A549 (cell line): Measurements from ENCODE around the gene RDH5. TPM values are rescaled to one million over a fixed set of nuclear protein-coding genes. Genes with fewer than 3 reads are reported as not detected.

Source experiments
- ATAC-seq, 2 experiments: fragments of 200-7000 bp in 1 of 2; fragments of >200 bp in 1 of 2; cut with Nextera tagmentation in 1 of 2; cut with Tn5 transposase in 1 of 2; 3 replicates each; pipeline versions ENCODE4 v1.8.0 to v1.9.1; 2018 to 2020; ENCODE audit warnings: mild to moderate bottlenecking in 1 of 2, moderate library complexity in 1 of 2
- CTCF ChIA-PET: fragments of 300-600 bp; sonication (Branson Sonifier 250); formaldehyde crosslinking; extraction: SDS; loops from one replicate; lab custom pipeline; 2021; ENCODE audit warnings: antibody characterized with exemption, inconsistent platforms; lab: Yijun Ruan, JAX
- POLR2A ChIA-PET: fragments of 350-600 bp; formaldehyde crosslinking; extraction: SDS; loops from one replicate; lab custom pipeline; 2021; ENCODE audit warnings: antibody characterized with exemption, inconsistent platforms; lab: Yijun Ruan, JAX
- DNase-seq, 2 experiments: peaks; one replicate each; pipeline versions ENCODE4 v3.0.0 to v3.0.0-alpha.2; 2011 to 2016; ENCODE audit warnings: low read depth in 1 of 2, low spot score in 1 of 2
- FAIRE-seq: peaks from 2 replicates; lab custom pipeline; 2011; peaks lifted over from hg19 to GRCh38; lab: Jason Lieb, UNC
- H3K27ac ChIP-seq, 2 experiments: fragments of >200 bp; sonication (Bioruptor Twin); formaldehyde crosslinking; 3 replicates each; pipeline ENCODE4 v1.5.1; 2016 to 2017
- H3K4me1 ChIP-seq: fragments of >200 bp; sonication (Bioruptor Twin); formaldehyde crosslinking; 3 replicates; pipeline ENCODE4 v1.6.1; 2016
- H3K4me2 ChIP-seq: fragments of >200 bp; sonication (Bioruptor Twin); formaldehyde crosslinking; 3 replicates; pipeline ENCODE4 v1.6.1; 2016
- H3K4me3 ChIP-seq: fragments of >200 bp; sonication (Bioruptor Twin); formaldehyde crosslinking; 3 replicates; pipeline ENCODE4 v1.5.1; 2016
- H3K9me3 ChIP-seq: fragments of >200 bp; sonication (Bioruptor Twin); formaldehyde crosslinking; 3 replicates; pipeline ENCODE4 v1.6.1; 2016
- ATOH8 ChIP-seq: fragments of 250-450 bp; sonication (Bioruptor Pico); IDR thresholded peaks from 2 replicates; pipeline ENCODE4 v1.5.0; 2020; ENCODE audit warnings: low read depth, mild to moderate bottlenecking, moderate library complexity
- BCL3 ChIP-seq: fragments of >200 bp; sonication (Bioruptor Twin); formaldehyde crosslinking; IDR thresholded peaks from 3 replicates; pipeline ENCODE4 v1.6.1; 2016
- CBX2 ChIP-seq: fragments of 200-600 bp; sonication (generic); IDR thresholded peaks from 2 replicates; pipeline ENCODE4 v1.6.1; 2016; ENCODE audit warnings: low read depth, mild to moderate bottlenecking, borderline replicate concordance
- CHD4 ChIP-seq: fragments of 200-600 bp; sonication (generic); IDR thresholded peaks from 2 replicates; pipeline ENCODE4 v1.6.1; 2016; ENCODE audit warnings: antibody characterized with exemption, mild to moderate bottlenecking, borderline replicate concordance
- CTCF ChIP-seq: fragments of >200 bp; sonication (Bioruptor Twin); formaldehyde crosslinking; IDR thresholded peaks from 3 replicates; pipeline ENCODE4 v1.5.1; 2016
- E2F6 ChIP-seq: IDR thresholded peaks from 2 replicates; pipeline ENCODE4 v1.6.1; 2012; ENCODE audit warnings: low read depth, borderline replicate concordance
- EHMT2 ChIP-seq: fragments of 200-600 bp; sonication (generic); IDR thresholded peaks from 2 replicates; pipeline ENCODE4 v1.6.1; 2016; ENCODE audit warnings: antibody characterized with exemption, low read depth, mild to moderate bottlenecking, moderate library complexity
- EP300 ChIP-seq, 2 experiments: fragments of >200 bp; sonication (Bioruptor Twin); formaldehyde crosslinking; IDR thresholded peaks; 2 replicates in 1 of 2; 3 replicates in 1 of 2; pipeline ENCODE4 v1.6.1; 2016 to 2017
- ESRRA ChIP-seq: fragments of 150-350 bp; IDR thresholded peaks from 2 replicates; pipeline ENCODE4 v1.6.1; 2014; ENCODE audit warnings: mild to moderate bottlenecking, low read length, borderline replicate concordance
- FOSB ChIP-seq: fragments of 250-450 bp; sonication (Bioruptor Pico); IDR thresholded peaks from 2 replicates; pipeline ENCODE4 v1.5.0; 2020; ENCODE audit warnings: mild to moderate bottlenecking, moderate library complexity
- FOXS1 ChIP-seq: fragments of 250-450 bp; sonication (Bioruptor Pico); IDR thresholded peaks from 2 replicates; pipeline ENCODE4 v1.5.0; 2020; ENCODE audit warnings: mild to moderate bottlenecking, moderate library complexity
- HES2 ChIP-seq: fragments of >200 bp; sonication (Bioruptor Twin); formaldehyde crosslinking; IDR thresholded peaks from 2 replicates; pipeline ENCODE4 v1.6.1; 2016
- HEYL ChIP-seq: fragments of 250-450 bp; sonication (Bioruptor Pico); IDR thresholded peaks from 2 replicates; pipeline ENCODE4 v1.8.0; 2021; ENCODE audit warnings: mild to moderate bottlenecking, moderate library complexity
- HMGXB4 ChIP-seq: fragments of 250-450 bp; sonication (Bioruptor Pico); IDR thresholded peaks from 2 replicates; pipeline ENCODE4 v1.5.0; 2021; ENCODE audit warnings: mild to moderate bottlenecking, moderate library complexity, borderline replicate concordance
- HOXA7 ChIP-seq: fragments of 250-450 bp; sonication (Bioruptor Pico); IDR thresholded peaks from 2 replicates; pipeline ENCODE4 v1.5.0; 2020; ENCODE audit warnings: mild to moderate bottlenecking, moderate library complexity
- JUN ChIP-seq, 2 experiments: fragments of >200 bp; sonication (Bioruptor Twin); formaldehyde crosslinking; IDR thresholded peaks; 2 replicates in 1 of 2; 3 replicates in 1 of 2; pipeline ENCODE4 v1.6.1; 2016 to 2017
- JUNB ChIP-seq: fragments of >200 bp; sonication (Bioruptor Twin); formaldehyde crosslinking; IDR thresholded peaks from 2 replicates; pipeline ENCODE4 v1.6.1; 2016
- KDM1A ChIP-seq: fragments of 200-600 bp; sonication (generic); IDR thresholded peaks from 2 replicates; pipeline ENCODE4 v1.6.1; 2016; ENCODE audit warnings: low read depth, mild to moderate bottlenecking
- MAX ChIP-seq: IDR thresholded peaks from 2 replicates; pipeline ENCODE4 v1.6.1; 2012
- NPAS2 ChIP-seq: fragments of 250-450 bp; sonication (Bioruptor Pico); IDR thresholded peaks from 2 replicates; pipeline ENCODE4 v1.8.0; 2022; ENCODE audit warnings: mild to moderate bottlenecking, moderate library complexity, borderline replicate concordance
- POLR2A ChIP-seq: IDR thresholded peaks from 2 replicates; pipeline ENCODE4 v1.6.1; 2012; ENCODE audit warnings: mild to moderate bottlenecking, low read length
- RFX5 ChIP-seq: fragments of 450-650 bp; IDR thresholded peaks from 2 replicates; pipeline ENCODE4 v1.7.1; 2014; ENCODE audit warnings: antibody characterized with exemption, mild to moderate bottlenecking, moderate library complexity
- RNF2 ChIP-seq: fragments of 200-600 bp; sonication (generic); IDR thresholded peaks from 2 replicates; pipeline ENCODE4 v1.6.1; 2016; ENCODE audit warnings: low read depth, mild to moderate bottlenecking, antibody characterized with exemption, moderate library complexity, borderline replicate concordance
- SMC3 ChIP-seq: fragments of >200 bp; sonication (Bioruptor Twin); formaldehyde crosslinking; IDR thresholded peaks from 3 replicates; pipeline ENCODE4 v1.6.1; 2018; ENCODE audit warnings: inconsistent platforms
- TFCP2L1 ChIP-seq: fragments of 250-450 bp; sonication (Bioruptor Pico); IDR thresholded peaks from 2 replicates; pipeline ENCODE4 v1.5.0; 2021; ENCODE audit warnings: mild to moderate bottlenecking
- TP53 ChIP-seq: fragments of 250-450 bp; sonication (Bioruptor Pico); IDR thresholded peaks from 2 replicates; pipeline ENCODE4 v1.5.0; 2021; ENCODE audit warnings: mild to moderate bottlenecking, moderate library complexity
- USF2 ChIP-seq: fragments of 450-650 bp; IDR thresholded peaks from 2 replicates; pipeline ENCODE4 v1.6.1; 2014; ENCODE audit warnings: antibody characterized with exemption
- WGBS: methylation state at CpG from one replicate; pipeline ENCODE4 v1.1.6; 2017; ENCODE audit errors: missing lambda C conversion rate; 5-methylcytosine and 5-hydroxymethylcytosine counted together
- polyA plus RNA-seq, 4 experiments: library from polyadenylated mRNA; depleted of rRNA in 3 of 4; stranded (reverse); fragments of >200 nt; fragmentation: RNase III in 1 of 4; extraction: RNeasy Plus Mini Kit Qiagen cat#74134 plus additional on column Dnase treatment in 1 of 4; gene quantifications; 2 replicates in 3 of 4; 3 replicates in 1 of 4; pipeline ENCODE4 v1.2.3, GENCODE V29; 2011 to 2017

RDH5 gene
- polyA plus RNA-seq, 2 of the 4 experiments (the other 2 are of a cell fraction), result 4.1 to 9.1 TPM

- H3K4me3 ChIP-seq, result no peak overlapping the region
- POLR2A ChIA-PET, result no interaction called here
- ATAC-seq, result no peak
- TF ChIP-seq RNF2 (no peak), NPAS2 (no peak), HEYL (CRISPR knock-in tag) (no peak), POLR2A (no peak), EHMT2 (no peak), USF2 (no peak)
- TF ChIP-seq, all 56 proteins: peak for 0
- FAIRE-seq, result no peak
- Histone ChIP-seq H3K9me3 (no peaks in the 10 kb centered on the region), H3K4me1 (peaks cover 14% of the 10 kb centered on the region; the same call in 2 of the 3 replicates), H3K27ac (no peak overlapping the region), H3K4me2 (no peak overlapping the region)
- no peak for DNase-seq
- 92% methylated on average over 5 of the region's 5 CpGs for WGBS
- CTCF ChIA-PET, result interaction anchor here (1.4 kb wide), 1 partner anchor 26 kb away, joined by 3 read pairs; no protein-coding TSS in a partner anchor
These were observed 40.5 kb upstream of the RDH5 start for GRCh38 chr12:55679691-55680090.

- FAIRE-seq (no peak), ATAC-seq (peak; percentile 93 to 96), DNase-seq (peak; percentile 90 to 92)
- ChIA-PET POLR2A (interaction anchor here (1.0 to 1.3 kb wide), 6 partner anchors 25 to 48 kb away, joined by 3 to 11 read pairs (median 4); partner anchors contain the start of genes BLOC1S1 and CD63), CTCF (interaction anchor here (0.7 to 4.2 kb wide), 23 partner anchors 8 to 486 kb away, joined by 3 to 59 read pairs (median 5); partner anchors contain the start of genes BLOC1S1, OR10P1 and RDH5)
- Histone ChIP-seq H3K4me2 (peak overlapping the region; percentile 85), H3K4me1 (peaks cover 14% of the 10 kb centered on the region; the same call in 2 of the 3 replicates), H3K27ac (peak overlapping the region; percentile 66 to 87), H3K4me3 (peak overlapping the region; percentile 52), H3K9me3 (no peaks in the 10 kb centered on the region)
- WGBS, result 4% methylated on average over 17 of the region's 17 CpGs
- TF ChIP-seq MAX (peak; percentile 61), JUNB (no peak), HMGXB4 (no peak), CBX2 (no peak), FOSB (CRISPR knock-in tag) (no peak), E2F6 (no peak), HEYL (CRISPR knock-in tag) (no peak), HES2 (no peak), POLR2A (peak; percentile 86), RNF2 (no peak), FOXS1 (no peak), RFX5 (no peak), TP53 (CRISPR knock-in tag) (no peak), BCL3 (peak; percentile 52; the same call in 1 of the 3 replicates), CHD4 (no peak), TFCP2L1 (CRISPR knock-in tag) (no peak), JUN (IDR thresholded peaks at IDR 0.05) (0 out of 5 replicates have a peak, but pooled peaks of 1 of the 2 experiments have one; percentile 9), HOXA7 (CRISPR knock-in tag) (no peak), NPAS2 (no peak), KDM1A (no peak), EP300 (IDR thresholded peaks at IDR 0.05) (no peak), ATOH8 (CRISPR knock-in tag) (no peak), SMC3 (peak; percentile 50; the same call in 2 of the 3 replicates), CTCF (peak; percentile 71), ESRRA (no peak)
These were observed 38.8 kb upstream of the RDH5 start for GRCh38 chr12:55681142-55682077.
